Coronary artery (tissue), 2 donors: Measurements from ENCODE around the gene TRA2B.
"Not testable (repeated sequence)": the region's sequence is repeated elsewhere in the genome, so short reads cannot be mapped to it uniquely, and the experiment has no call there.

ENCODE experiments used
- DNase-seq: peaks from one replicate; pipeline ENCODE4 v3.0.0-alpha.2; 2017; ENCODE audit warnings: low spot score
- H3K27ac ChIP-seq, 2 donors: fragments of 200-600 bp; sonication (generic); one replicate each; pipeline ENCODE4 v1.5.1; 2016 to 2019
- H3K4me3 ChIP-seq: fragments of 200-600 bp; sonication (generic); 2 replicates; pipeline ENCODE4 v1.5.1; 2016; ENCODE audit warnings: mild to moderate bottlenecking, moderate library complexity
- CTCF ChIP-seq: fragments of 200-600 bp; sonication (generic); IDR thresholded peaks from one replicate; pipeline ENCODE4 v1.5.1; 2019; ENCODE audit warnings: antibody characterized with exemption

The TRA2B gene

GRCh38 chr3:185920184-185920583 is 17.6 kb downstream of the TRA2B start:
- H3K4me3 ChIP-seq, result no peak overlapping the region
- no peak for DNase-seq
- TF ChIP-seq CTCF, result no peak
- H3K27ac ChIP-seq, result no peak overlapping the region

GRCh38 chr3:185916042-185916833 is 21.6 kb downstream of the TRA2B start:
- Histone ChIP-seq H3K4me3 (no peak overlapping the region), H3K27ac (no peak overlapping the region)
- no peak for DNase-seq
- TF ChIP-seq CTCF, result no peak

GRCh38 chr3:185915642-185916041 is 22.2 kb downstream of the TRA2B start:
- no peak for DNase-seq
- no peak for TF ChIP-seq CTCF
- no peak overlapping the region for H3K27ac ChIP-seq
- H3K4me3 ChIP-seq, result no peak overlapping the region

- DNase-seq, result no peak
- H3K4me3 ChIP-seq, result no peak overlapping the region
- H3K27ac ChIP-seq, result no peak overlapping the region
- TF ChIP-seq CTCF, result no peak
Measured at GRCh38 chr3:185914911-185915629, 22.7 kb downstream of the TRA2B start.

- Histone ChIP-seq H3K27ac (no peak overlapping the region), H3K4me3 (no peak overlapping the region)
- no peak for TF ChIP-seq CTCF
- DNase-seq, result no peak
Measured at GRCh38 chr3:185912929-185913901, 24.6 kb downstream of the TRA2B start.

- Histone ChIP-seq H3K27ac (no peak overlapping the region), H3K4me3 (no peak overlapping the region)
- DNase-seq, result no peak
- no peak for TF ChIP-seq CTCF
Measured at GRCh38 chr3:185912512-185912911, 25.3 kb downstream of the TRA2B start.

- not testable (repeated sequence) for DNase-seq, H3K27ac ChIP-seq, H3K4me3 ChIP-seq
Measured at GRCh38 chr3:185911076-185911448, 26.8 kb downstream of the TRA2B start.

- DNase-seq, H3K4me3 ChIP-seq, H3K27ac ChIP-seq: not testable (repeated sequence)
Measured at GRCh38 chr3:185910322-185911075, 27.3 kb downstream of the TRA2B start.

- not testable (repeated sequence) for DNase-seq, H3K27ac ChIP-seq, H3K4me3 ChIP-seq
Measured at GRCh38 chr3:185909913-185910312, 27.9 kb downstream of the TRA2B start.
